Endothelial cell (in vitro differentiated cells): ENCODE results near the gene IGSF1. TPM values are rescaled to one million over a fixed set of nuclear protein-coding genes. Genes with fewer than 3 reads are reported as not detected.

Experiments
- DNase-seq: peaks from one replicate; pipeline ENCODE4 v3.0.0; 2021; ENCODE audit warnings: low spot score
- H3K27ac Mint-ChIP-seq: one replicate; pipeline ENCODE4 v1.8.0; 2021; ENCODE audit warnings: mixed read lengths, inconsistent platforms; ENCODE audit not compliant: unreplicated experiment
- H3K27me3 Mint-ChIP-seq: one replicate; pipeline ENCODE4 v1.8.0; 2021; ENCODE audit warnings: mild to moderate bottlenecking, moderate library complexity, mixed read lengths, inconsistent platforms; ENCODE audit not compliant: unreplicated experiment
- H3K36me3 Mint-ChIP-seq: one replicate; pipeline ENCODE4 v1.8.0; 2021; ENCODE audit warnings: mild to moderate bottlenecking, low read depth, mixed read lengths, inconsistent platforms; ENCODE audit not compliant: unreplicated experiment
- H3K4me1 Mint-ChIP-seq: one replicate; pipeline ENCODE4 v1.8.0; 2021; ENCODE audit warnings: mild to moderate bottlenecking, mixed read lengths, inconsistent platforms; ENCODE audit not compliant: unreplicated experiment
- H3K4me3 Mint-ChIP-seq: one replicate; pipeline ENCODE4 v1.8.0; 2021; ENCODE audit warnings: mild to moderate bottlenecking, mixed read lengths, inconsistent platforms; ENCODE audit not compliant: unreplicated experiment
- H3K9me3 Mint-ChIP-seq: one replicate; pipeline ENCODE4 v1.8.0; 2021; ENCODE audit warnings: mixed read lengths, inconsistent platforms; ENCODE audit not compliant: unreplicated experiment
- CTCF ChIP-seq: fragments of 200-600 bp; sonication (generic); IDR thresholded peaks from one replicate; pipeline ENCODE4 v1.5.0; 2021; ENCODE audit warnings: antibody characterized with exemption; ENCODE audit not compliant: unreplicated experiment
- long read RNA-seq: library from polyadenylated mRNA; unstranded; transcript quantifications from one replicate; pipeline ENCODE4 v2.0.0, GENCODE V29; 2020; ENCODE audit not compliant: unreplicated experiment
- total RNA-seq: library from RNA; stranded (reverse); fragmentation: NEBNext Ultra II Directional; extraction: Animal tissue kit (Norgen Biotek cat#: 25700); gene quantifications from one replicate; pipeline ENCODE4 v1.2.1, GENCODE V29; 2021; ENCODE audit not compliant: unreplicated experiment

IGSF1 gene
- total RNA-seq = 1.1 TPM
- long read RNA-seq, partial matches to known transcripts = 0 of 1 reads
- long read RNA-seq, other reads (novel, unspliced or antisense) = 1 of 1 reads

GRCh38 chrX:131288738-131289511 is at the start of gene IGSF1:
Gene IGSF1, minus strand, starts transcription at chrX:131289306. Its CDS starts 2,632 bp downstream, at chrX:131286674.
- H3K4me3 Mint-ChIP-seq = peak within 1 kb of the TSS; percentile 86
- no peak within 1 kb of the TSS for H3K27ac Mint-ChIP-seq
- H3K36me3 Mint-ChIP-seq = no peaks in the 10 kb centered on the region

GRCh38 chrX:131332331-131332730 is 43.2 kb upstream of the IGSF1 start:
- TF ChIP-seq CTCF = no peak
- Mint-ChIP-seq H3K4me3 (no peak overlapping the region), H3K9me3 (no peaks in the 10 kb centered on the region), H3K4me1 (no peaks in the 10 kb centered on the region), H3K36me3 (no peaks in the 10 kb centered on the region), H3K27me3 (peaks cover 4% of the 10 kb centered on the region), H3K27ac (no peak overlapping the region)
- DNase-seq = no peak

More at GRCh38 chrX:131288738-131289511, at the start of gene IGSF1:
- H3K9me3 Mint-ChIP-seq = no peaks in the 10 kb centered on the region
- no peaks in the 10 kb centered on the region for H3K27me3 Mint-ChIP-seq
- H3K4me1 Mint-ChIP-seq = peaks cover 3% of the 10 kb centered on the region
- DNase-seq = peak; percentile 11
- no peak for TF ChIP-seq CTCF

- Mint-ChIP-seq H3K27ac (no peak overlapping the region), H3K9me3 (no peaks in the 10 kb centered on the region), H3K4me3 (no peak overlapping the region), H3K4me1 (no peaks in the 10 kb centered on the region), H3K27me3 (peaks cover 3% of the 10 kb centered on the region), H3K36me3 (no peaks in the 10 kb centered on the region)
- TF ChIP-seq CTCF = no peak
- DNase-seq = no peak
Observed at GRCh38 chrX:131331152-131331551, 42.0 kb upstream of the IGSF1 start.

GRCh38 chrX:131330735-131331134 is 41.6 kb upstream of the IGSF1 start:
- TF ChIP-seq CTCF = no peak
- Mint-ChIP-seq H3K27ac (no peak overlapping the region), H3K36me3 (no peaks in the 10 kb centered on the region), H3K9me3 (no peaks in the 10 kb centered on the region), H3K4me1 (no peaks in the 10 kb centered on the region), H3K4me3 (no peak overlapping the region), H3K27me3 (peaks cover 3% of the 10 kb centered on the region)
- no peak for DNase-seq

GRCh38 chrX:131322651-131323050 is 33.5 kb upstream of the IGSF1 start:
- Mint-ChIP-seq H3K27me3 (peaks cover 2% of the 10 kb centered on the region), H3K36me3 (no peaks in the 10 kb centered on the region), H3K27ac (no peak overlapping the region), H3K9me3 (no peaks in the 10 kb centered on the region), H3K4me3 (no peak overlapping the region), H3K4me1 (no peaks in the 10 kb centered on the region)
- TF ChIP-seq CTCF = no peak
- DNase-seq = no peak
